ENCODE data around the gene KCNQ2. TPM values are rescaled to one million over a fixed set of nuclear protein-coding genes. Genes with fewer than 3 reads are reported as not detected.

Gene KCNQ2
- total RNA-seq, 1 experiment from 2014 or later = not detected

GRCh38 chr20:63497138-63497945 is 24.9 kb upstream of the KCNQ2 start:
- peaks cover 6% of the 10 kb centered on the region for H3K9me3 Mint-ChIP-seq (ENCODE audit: unreplicated experiment)
- H3K4me1 Mint-ChIP-seq (ENCODE audit: insufficient read depth, unreplicated experiment) = no peaks in the 10 kb centered on the region
- no peak for DNase-seq (ENCODE audit: unreplicated experiment)
- ChIA-PET POLR2A (interaction anchor here (1.0 to 2.5 kb wide), 4 partner anchors 23 to 209 kb away, joined by 3 to 17 read pairs (median 4); partner anchors contain the start of gene PPDPF), CTCF (interaction anchor here (0.6 to 2.6 kb wide), 20 partner anchors 7 to 750 kb away, joined by 3 to 16 read pairs (median 5); partner anchors contain the start of genes PPDPF and PTK6)
- no peak overlapping the region for H3K27ac Mint-ChIP-seq (ENCODE audit: low read depth, unreplicated experiment)
- peaks cover 4% of the 10 kb centered on the region for H3K36me3 Mint-ChIP-seq (ENCODE audit: insufficient read depth, unreplicated experiment)
- TF ChIP-seq CTCF (IDR thresholded peaks at IDR 0.05; ENCODE audit: unreplicated experiment) = no peak
- no peaks in the 10 kb centered on the region for H3K27me3 Mint-ChIP-seq (ENCODE audit: insufficient read depth, unreplicated experiment)
- BruUV-seq (replicated peaks) = no TSS peak
- intact Hi-C loops (cut with micrococcal nuclease) = no loop called here
- H3K4me3 Mint-ChIP-seq (ENCODE audit: unreplicated experiment) = no peak overlapping the region

GRCh38 chr20:63496596-63497120 is 24.2 kb upstream of the KCNQ2 start:
- H3K27ac Mint-ChIP-seq (ENCODE audit: low read depth, unreplicated experiment) = no peak overlapping the region
- BruUV-seq (replicated peaks) = no TSS peak
- H3K9me3 Mint-ChIP-seq (ENCODE audit: unreplicated experiment) = peaks cover 13% of the 10 kb centered on the region
- CTCF ChIA-PET = interaction anchor here (0.6 to 2.6 kb wide), 40 partner anchors 8 to 1352 kb away, joined by 3 to 16 read pairs (median 4); partner anchors contain the start of genes PPDPF and PTK6
- intact Hi-C loops (cut with micrococcal nuclease) = no loop called here
- no peaks in the 10 kb centered on the region for H3K4me1 Mint-ChIP-seq (ENCODE audit: insufficient read depth, unreplicated experiment)
- no peaks in the 10 kb centered on the region for H3K27me3 Mint-ChIP-seq (ENCODE audit: insufficient read depth, unreplicated experiment)
- no peak overlapping the region for H3K4me3 Mint-ChIP-seq (ENCODE audit: unreplicated experiment)
- TF ChIP-seq CTCF (IDR thresholded peaks at IDR 0.05; ENCODE audit: unreplicated experiment) = no peak
- POLR2A ChIA-PET = interaction anchor here (0.6 to 2.5 kb wide), 7 partner anchors 20 to 208 kb away, joined by 3 to 17 read pairs (median 4); partner anchors contain the start of genes PPDPF and PTK6
- H3K36me3 Mint-ChIP-seq (ENCODE audit: insufficient read depth, unreplicated experiment) = peaks cover 5% of the 10 kb centered on the region
- no peak for DNase-seq (ENCODE audit: unreplicated experiment)

- H3K4me3 Mint-ChIP-seq (ENCODE audit: unreplicated experiment) = peak overlapping the region; percentile 23
- peaks cover 18% of the 10 kb centered on the region for H3K9me3 Mint-ChIP-seq (ENCODE audit: unreplicated experiment)
- ChIA-PET POLR2A (interaction anchor here (0.6 to 2.5 kb wide), 7 partner anchors 19 to 207 kb away, joined by 3 to 17 read pairs (median 4); partner anchors contain the start of genes PPDPF and PTK6), CTCF (interaction anchor here (0.6 to 2.6 kb wide), 39 partner anchors 9 to 1351 kb away, joined by 3 to 16 read pairs (median 4); partner anchors contain the start of genes PPDPF and PTK6)
- H3K27me3 Mint-ChIP-seq (ENCODE audit: insufficient read depth, unreplicated experiment) = no peaks in the 10 kb centered on the region
- no peaks in the 10 kb centered on the region for H3K4me1 Mint-ChIP-seq (ENCODE audit: insufficient read depth, unreplicated experiment)
- no peak overlapping the region for H3K27ac Mint-ChIP-seq (ENCODE audit: low read depth, unreplicated experiment)
- peaks cover 5% of the 10 kb centered on the region for H3K36me3 Mint-ChIP-seq (ENCODE audit: insufficient read depth, unreplicated experiment)
- intact Hi-C loops (cut with micrococcal nuclease) = no loop called here
- peak; percentile 90 for TF ChIP-seq CTCF (IDR thresholded peaks at IDR 0.05; ENCODE audit: unreplicated experiment)
- BruUV-seq (replicated peaks) = no TSS peak
- DNase-seq (ENCODE audit: unreplicated experiment) = peak; percentile 67
These were observed 23.5 kb upstream of the KCNQ2 start for GRCh38 chr20:63495741-63496595.
